Right atrium auricular region (tissue), 2 donors: ENCODE data around the gene GCNT1. TPM values are rescaled to one million over a fixed set of nuclear protein-coding genes. Genes with fewer than 3 reads are reported as not detected.

Experiments
- DNase-seq: peaks from one replicate; pipeline ENCODE4 v3.0.0-alpha.2; 2019; ENCODE audit warnings: low spot score
- H3K27ac ChIP-seq, 2 donors: fragments of 200-600 bp; sonication (generic); 1 replicate in 1 of 2; 2 replicates in 1 of 2; pipeline ENCODE4 v1.5.1; 2016 to 2019
- H3K27me3 ChIP-seq, 2 donors: fragments of 200-600 bp; sonication (generic); one replicate each; pipeline versions ENCODE4 v1.5.1 to v1.6.0; 2017 to 2019
- H3K36me3 ChIP-seq: fragments of 200-600 bp; sonication (generic); one replicate; pipeline ENCODE4 v1.5.1; 2016
- H3K4me1 ChIP-seq, 2 donors: fragments of 200-600 bp; sonication (generic); one replicate each; pipeline versions ENCODE4 v1.5.1 to v1.6.0; 2017 to 2019
- H3K4me3 ChIP-seq, 2 donors: fragments of 200-600 bp; sonication (generic); 1 replicate in 1 of 2; 2 replicates in 1 of 2; pipeline ENCODE4 v1.5.1; 2017 to 2019; ENCODE audit warnings: mild to moderate bottlenecking in 1 of 2, moderate library complexity in 1 of 2
- H3K9me3 ChIP-seq, 2 donors: fragments of 200-600 bp; sonication (generic); one replicate each; pipeline ENCODE4 v1.5.1; 2019
- total RNA-seq, 2 donors: library from RNA; depleted of rRNA; stranded (reverse); fragments of >200 nt; gene quantifications; one replicate each; pipeline ENCODE4 v1.1.0, GENCODE V29; 2016
- TF ChIP-seq, protein P1 (sequence below), 2 donors: fragments of 200-600 bp; sonication (generic); IDR thresholded peaks; one replicate each; pipeline ENCODE4 v1.5.1; 2019; ENCODE audit warnings: antibody characterized with exemption in 2 of 2

Gene GCNT1
- total RNA-seq, 2 donors from 2014 or later: 1.3 to 6.4 TPM

- Histone ChIP-seq H3K4me1 (peaks cover 0 to 21% of the 10 kb centered on the region in 2 donors), H3K27me3 (no peaks in the 10 kb centered on the region), H3K36me3 (no peaks in the 10 kb centered on the region), H3K27ac (peak overlapping the region; percentile 54 to 56), H3K9me3 (no peaks in the 10 kb centered on the region), H3K4me3 (peak overlapping the region; percentile 63 to 66)
- DNase-seq: no peak
- TF ChIP-seq, protein P1, sequence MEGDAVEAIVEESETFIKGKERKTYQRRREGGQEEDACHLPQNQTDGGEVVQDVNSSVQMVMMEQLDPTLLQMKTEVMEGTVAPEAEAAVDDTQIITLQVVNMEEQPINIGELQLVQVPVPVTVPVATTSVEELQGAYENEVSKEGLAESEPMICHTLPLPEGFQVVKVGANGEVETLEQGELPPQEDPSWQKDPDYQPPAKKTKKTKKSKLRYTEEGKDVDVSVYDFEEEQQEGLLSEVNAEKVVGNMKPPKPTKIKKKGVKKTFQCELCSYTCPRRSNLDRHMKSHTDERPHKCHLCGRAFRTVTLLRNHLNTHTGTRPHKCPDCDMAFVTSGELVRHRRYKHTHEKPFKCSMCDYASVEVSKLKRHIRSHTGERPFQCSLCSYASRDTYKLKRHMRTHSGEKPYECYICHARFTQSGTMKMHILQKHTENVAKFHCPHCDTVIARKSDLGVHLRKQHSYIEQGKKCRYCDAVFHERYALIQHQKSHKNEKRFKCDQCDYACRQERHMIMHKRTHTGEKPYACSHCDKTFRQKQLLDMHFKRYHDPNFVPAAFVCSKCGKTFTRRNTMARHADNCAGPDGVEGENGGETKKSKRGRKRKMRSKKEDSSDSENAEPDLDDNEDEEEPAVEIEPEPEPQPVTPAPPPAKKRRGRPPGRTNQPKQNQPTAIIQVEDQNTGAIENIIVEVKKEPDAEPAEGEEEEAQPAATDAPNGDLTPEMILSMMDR (IDR thresholded peaks at IDR 0.05): no peak
Observed at GRCh38 chr9:76459694-76460635, 983 bp downstream of the GCNT1 start.

DNA sequence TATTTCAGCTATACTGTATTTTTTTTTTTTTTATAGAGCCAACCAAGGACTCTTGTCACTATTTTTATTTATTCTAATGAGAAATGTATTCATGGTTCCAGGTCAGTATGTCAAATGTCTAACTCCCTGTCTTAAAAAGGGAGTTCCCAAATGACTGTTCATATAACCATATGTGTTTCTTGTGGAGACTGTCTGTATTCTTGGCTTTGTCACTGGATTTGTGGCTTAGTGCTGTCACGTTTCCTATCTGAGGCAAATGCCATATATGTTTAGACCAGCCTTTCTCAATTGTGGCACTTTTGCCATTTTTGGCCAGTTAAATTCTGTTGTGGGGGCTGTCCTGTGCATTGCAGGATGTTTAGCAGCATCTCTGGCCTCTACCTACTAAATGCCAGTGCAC is 3.1 kb downstream of the GCNT1 start:
- Histone ChIP-seq H3K9me3 (no peaks in the 10 kb centered on the region), H3K36me3 (no peaks in the 10 kb centered on the region), H3K4me3 (no peak overlapping the region), H3K27me3 (no peaks in the 10 kb centered on the region), H3K4me1 (peaks cover 0 to 21% of the 10 kb centered on the region in 2 donors), H3K27ac (no peak overlapping the region)
- TF ChIP-seq, protein P1 (IDR thresholded peaks at IDR 0.05): no peak
- no peak for DNase-seq

DNA sequence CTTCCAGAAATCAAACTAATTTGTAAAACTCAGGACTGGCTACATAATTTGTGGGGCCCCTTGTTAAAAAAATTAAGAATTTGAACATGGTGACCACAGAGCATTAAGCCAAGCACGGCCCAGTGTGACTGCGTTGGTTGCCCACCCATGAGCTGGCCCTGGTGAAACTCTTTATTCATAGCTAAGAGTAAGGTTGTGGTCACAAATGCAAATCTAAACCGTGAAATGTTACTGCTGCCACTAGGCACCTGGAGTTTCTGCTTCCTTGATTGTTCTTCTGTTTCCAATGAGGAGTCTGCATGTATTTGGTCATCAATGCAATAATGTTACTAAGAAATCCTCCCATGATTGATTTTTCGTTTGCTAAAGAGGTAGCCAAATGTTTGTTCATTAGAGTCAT is 4.2 kb downstream of the GCNT1 start:
- H3K27me3 ChIP-seq: no peaks in the 10 kb centered on the region
- no peak overlapping the region for H3K4me3 ChIP-seq
- peaks cover 0 to 21% of the 10 kb centered on the region in 2 donors for H3K4me1 ChIP-seq
- H3K27ac ChIP-seq: no peak overlapping the region
- no peaks in the 10 kb centered on the region for H3K36me3 ChIP-seq
- TF ChIP-seq, protein P1 (IDR thresholded peaks at IDR 0.05): no peak
- no peak for DNase-seq
- H3K9me3 ChIP-seq: no peaks in the 10 kb centered on the region

GRCh38 chr9:76464706-76465105 is 5.7 kb downstream of the GCNT1 start:
- no peak overlapping the region for H3K27ac ChIP-seq
- peaks cover 0 to 18% of the 10 kb centered on the region in 2 donors for H3K4me1 ChIP-seq
- H3K36me3 ChIP-seq: no peaks in the 10 kb centered on the region
- no peaks in the 10 kb centered on the region for H3K9me3 ChIP-seq
- TF ChIP-seq, protein P1 (IDR thresholded peaks at IDR 0.05): no peak
- H3K4me3 ChIP-seq: no peak overlapping the region
- no peaks in the 10 kb centered on the region for H3K27me3 ChIP-seq
- no peak for DNase-seq

DNA sequence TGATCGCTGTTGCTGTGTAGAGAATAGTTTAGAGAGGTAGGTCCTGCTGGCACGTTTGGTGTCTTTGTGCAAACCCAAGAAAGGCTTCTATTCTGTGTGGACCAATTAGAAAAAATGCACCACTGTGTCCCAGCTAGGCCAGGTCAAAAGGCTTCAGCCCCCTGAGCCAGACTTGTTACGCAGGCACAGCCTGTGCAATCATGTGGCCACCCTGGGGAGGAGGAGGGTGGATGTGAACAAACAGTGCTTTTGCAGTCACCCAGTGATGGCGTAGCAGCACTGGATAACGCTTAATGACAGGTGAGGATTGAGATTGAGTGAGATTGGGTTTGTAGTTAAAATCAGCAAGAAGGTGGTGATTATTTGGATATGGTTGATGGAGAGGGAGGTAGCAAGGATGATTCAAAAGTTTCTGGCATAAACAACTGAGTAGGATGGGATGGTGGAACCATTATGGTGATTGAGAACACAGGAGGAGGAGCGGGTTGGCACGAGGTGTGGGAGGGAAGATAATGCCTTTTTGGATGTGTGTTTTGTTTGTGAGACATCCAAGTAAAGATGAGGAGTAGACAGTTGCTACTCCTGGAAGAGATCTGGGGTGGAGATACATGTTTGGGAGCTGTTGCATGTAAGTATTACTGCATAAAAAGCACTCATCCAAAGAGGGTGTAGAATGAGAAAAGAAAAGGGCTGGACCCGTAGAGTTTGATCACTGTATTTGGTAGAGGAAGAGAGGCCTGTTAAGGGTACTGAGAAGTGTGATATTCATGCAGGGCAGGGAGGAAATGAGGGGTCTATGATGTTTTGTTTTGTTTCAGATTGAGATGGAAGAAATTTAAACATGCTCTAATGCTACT is 6.7 kb downstream of the GCNT1 start:
- H3K27me3 ChIP-seq: no peaks in the 10 kb centered on the region
- DNase-seq: no peak
- H3K4me1 ChIP-seq: peaks cover 0 to 10% of the 10 kb centered on the region in 2 donors
- H3K9me3 ChIP-seq: no peaks in the 10 kb centered on the region
- TF ChIP-seq, protein P1 (IDR thresholded peaks at IDR 0.05): no peak
- H3K36me3 ChIP-seq: no peaks in the 10 kb centered on the region
- no peak overlapping the region for H3K27ac ChIP-seq
- no peak overlapping the region for H3K4me3 ChIP-seq
